Bronchial epithelial cell (primary cell): Measurements from ENCODE around the gene LTBP1. TPM values are rescaled to one million over a fixed set of nuclear protein-coding genes. Genes with fewer than 3 reads are reported as not detected.

Experiments used
- DNase-seq: peaks from one replicate; pipeline ENCODE4 v3.0.0-alpha.2; 2010; ENCODE audit warnings: low read depth
- FAIRE-seq: peaks from 2 replicates; lab custom pipeline; 2011; peaks lifted over from hg19 to GRCh38; lab: Jason Lieb, UNC
- H3K27me3 ChIP-seq: 2 replicates; pipeline ENCODE4 v1.5.1; 2011; ENCODE audit warnings: low read length; ENCODE audit not compliant: control insufficient read depth, insufficient read depth
- H3K36me3 ChIP-seq: 2 replicates; pipeline ENCODE4 v1.5.1; 2011; ENCODE audit warnings: low read length; ENCODE audit not compliant: control insufficient read depth, insufficient read depth
- H3K4me3 ChIP-seq: 2 replicates; pipeline ENCODE4 v1.5.1; 2011; ENCODE audit warnings: mild to moderate bottlenecking, low read depth, low read length, control low read depth
- CTCF ChIP-seq: IDR thresholded peaks from 2 replicates; pipeline ENCODE4 v1.5.1; 2011; ENCODE audit warnings: mild to moderate bottlenecking, moderate library complexity, low read length, control low read depth, inconsistent platforms; ENCODE audit not compliant: insufficient read depth, severe bottlenecking
- total RNA-seq: library from RNA; depleted of rRNA; stranded (reverse); fragments of >200 nt; gene quantifications from 2 replicates; pipeline ENCODE4 v1.2.1, GENCODE V29; 2014

LTBP1 gene
- total RNA-seq, 1 donor from 2014 or later = 6.6 TPM

GRCh38 chr2:32991091-32991845 lies 44.5 kb downstream of the LTBP1 start:
- Histone ChIP-seq H3K27me3 (no peaks in the 10 kb centered on the region), H3K36me3 (no peaks in the 10 kb centered on the region), H3K4me3 (no peak overlapping the region)
- peak; percentile 60 for DNase-seq
- no peak for FAIRE-seq
- no peak for TF ChIP-seq CTCF

- no peak for TF ChIP-seq CTCF
- Histone ChIP-seq H3K27me3 (no peaks in the 10 kb centered on the region), H3K4me3 (no peak overlapping the region), H3K36me3 (no peaks in the 10 kb centered on the region)
- FAIRE-seq (no peak), DNase-seq (no peak)
Measured at GRCh38 chr2:32993005-32993539, 46.3 kb downstream of the LTBP1 start.

GRCh38 chr2:32997705-32998104 lies 51.0 kb downstream of the LTBP1 start:
- no peak for TF ChIP-seq CTCF

GRCh38 chr2:33000986-33001385 lies 54.2 kb downstream of the LTBP1 start:
- no peak for DNase-seq
- Histone ChIP-seq H3K27me3 (no peaks in the 10 kb centered on the region), H3K4me3 (no peak overlapping the region), H3K36me3 (no peaks in the 10 kb centered on the region)
- FAIRE-seq = no peak
- TF ChIP-seq CTCF = no peak

More at GRCh38 chr2:32997705-32998104, 51.0 kb downstream of the LTBP1 start:
- Histone ChIP-seq H3K27me3 (no peaks in the 10 kb centered on the region), H3K4me3 (no peak overlapping the region), H3K36me3 (no peaks in the 10 kb centered on the region)
- DNase-seq (no peak), FAIRE-seq (no peak)

- no peak for TF ChIP-seq CTCF
- no peak for DNase-seq
- H3K4me3 ChIP-seq = no peak overlapping the region
- H3K36me3 ChIP-seq = no peaks in the 10 kb centered on the region
- H3K27me3 ChIP-seq = no peaks in the 10 kb centered on the region
- peak; percentile 47 for FAIRE-seq
Measured at GRCh38 chr2:33001823-33002222, 55.1 kb downstream of the LTBP1 start.

- FAIRE-seq = no peak
- TF ChIP-seq CTCF = no peak
- Histone ChIP-seq H3K4me3 (no peak overlapping the region), H3K27me3 (no peaks in the 10 kb centered on the region), H3K36me3 (no peaks in the 10 kb centered on the region)
- no peak for DNase-seq
Measured at GRCh38 chr2:33002863-33003262, 56.1 kb downstream of the LTBP1 start.
